BLaER1 treated with 17β-estradiol and CSF1 and Interleukin-3, amounts not matched to agents 10 nM and 100 nM (cell line): Measurements from ENCODE around the gene DUS2.

Source experiments
- H3K27ac ChIP-seq, 11 experiments: shearing (Covaris generic); formaldehyde crosslinking; 2 replicates each; pipeline ENCODE4 v1.8.1; 2022
- H3K27me3 ChIP-seq, 11 experiments: shearing (Covaris generic); formaldehyde crosslinking; 2 replicates each; pipeline ENCODE4 v1.8.1; 2022
- H3K36me3 ChIP-seq, 11 experiments: shearing (Covaris generic); formaldehyde crosslinking; 2 replicates each; pipeline ENCODE4 v1.8.1; 2022
- H3K4me1 ChIP-seq, 10 experiments: shearing (Covaris generic); formaldehyde crosslinking; 2 replicates each; pipeline ENCODE4 v1.8.1; 2022
- H3K4me2 ChIP-seq, 11 experiments: shearing (Covaris generic); formaldehyde crosslinking; 2 replicates each; pipeline ENCODE4 v1.8.1; 2022
- H3K4me3 ChIP-seq, 10 experiments: shearing (Covaris generic); formaldehyde crosslinking; 2 replicates each; pipeline ENCODE4 v1.8.1; 2022
- H3K9ac ChIP-seq, 11 experiments: shearing (Covaris generic); formaldehyde crosslinking; 2 replicates each; pipeline ENCODE4 v1.8.1; 2022
- H3K9me3 ChIP-seq, 11 experiments: shearing (Covaris generic); formaldehyde crosslinking; replicated peaks in 1 of 11; 2 replicates each; pipeline ENCODE4 v1.8.1; 2022
- H4K20me1 ChIP-seq, 11 experiments: shearing (Covaris generic); formaldehyde crosslinking; 2 replicates each; pipeline ENCODE4 v1.8.1; 2022
- Cebpa-rat ChIP-seq, 11 experiments: shearing (Covaris generic); IDR thresholded peaks; 2 replicates each; pipeline ENCODE4 v1.8.1; 2022

Gene DUS2

GRCh38 chr16:68074850-68075555 is 51.9 kb downstream of the DUS2 start:
- H3K9ac ChIP-seq: peak overlapping the region in 9 of 11 experiments; percentile 24 to 72 (median 60); a peak in 15 of 22 replicates
- peaks cover 0 to 74% (median 13%) of the 10 kb centered on the region in 11 experiments; a peak in 11 of 22 replicates for H4K20me1 ChIP-seq
- peaks cover 25 to 67% (median 39%) of the 10 kb centered on the region in 11 experiments; a peak in 18 of 22 replicates for H3K36me3 ChIP-seq
- peaks cover 99 to 100% (median 100%) of the 10 kb centered on the region in 10 experiments for H3K4me1 ChIP-seq
- peak overlapping the region in 6 of 10 experiments; percentile 2 to 40 (median 34); a peak in 12 of 20 replicates for H3K4me3 ChIP-seq
- H3K4me2 ChIP-seq: peak overlapping the region; percentile 89 to 98 (median 95)
- peak overlapping the region; percentile 18 to 97 (median 78); a peak in 21 of 22 replicates for H3K27ac ChIP-seq
- no peaks in the 10 kb centered on the region for H3K9me3 ChIP-seq
- peaks cover 0 to 8% (median 0%) of the 10 kb centered on the region in 11 experiments; a peak in 5 of 22 replicates for H3K27me3 ChIP-seq
- peak in 1 of 11 experiments; percentile 30; a peak in 1 of 22 replicates for TF ChIP-seq Cebpa-rat (IDR thresholded peaks at IDR 0.05)

DNA sequence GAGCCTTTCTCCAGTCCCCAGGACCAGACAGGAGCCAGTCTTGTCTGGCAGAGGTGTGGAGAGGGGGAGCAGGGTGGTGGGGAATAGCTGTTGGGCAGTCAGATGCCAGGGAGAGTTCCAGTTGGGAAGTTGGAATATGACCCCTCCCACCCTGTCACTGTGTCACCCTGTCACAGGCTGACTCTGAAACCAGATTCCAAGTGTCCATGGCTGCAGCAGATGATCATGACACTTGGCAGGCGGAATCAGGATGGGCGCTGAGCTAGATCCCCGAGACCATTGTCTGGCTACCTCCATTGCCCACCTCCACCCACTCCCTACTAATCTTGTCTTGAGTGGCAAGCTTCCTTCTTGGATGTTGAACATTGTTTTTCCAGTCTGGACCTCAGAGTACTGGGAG is 52.9 kb downstream of the DUS2 start:
- no peak for TF ChIP-seq Cebpa-rat (IDR thresholded peaks at IDR 0.05)
- Histone ChIP-seq H3K4me1 (peaks cover 99 to 100% (median 100%) of the 10 kb centered on the region in 10 experiments), H3K27me3 (peaks cover 0 to 8% (median 0%) of the 10 kb centered on the region in 11 experiments; a peak in 5 of 22 replicates), H3K36me3 (peaks cover 23 to 63% (median 38%) of the 10 kb centered on the region in 11 experiments; a peak in 18 of 22 replicates), H4K20me1 (peaks cover 0 to 64% (median 7%) of the 10 kb centered on the region in 11 experiments; a peak in 11 of 22 replicates), H3K27ac (peak overlapping the region; percentile 18 to 97 (median 78); a peak in 19 of 22 replicates), H3K9ac (peak overlapping the region in 8 of 11 experiments; percentile 0 to 72 (median 64); a peak in 12 of 22 replicates), H3K4me2 (peak overlapping the region; percentile 89 to 98 (median 95)), H3K9me3 (no peaks in the 10 kb centered on the region), H3K4me3 (peak overlapping the region in 4 of 10 experiments; percentile 15 to 31 (median 23); a peak in 6 of 20 replicates)

- peak overlapping the region; percentile 89 to 98 (median 95) for H3K4me2 ChIP-seq
- H4K20me1 ChIP-seq: peaks cover 0 to 58% (median 7%) of the 10 kb centered on the region in 11 experiments; a peak in 9 of 22 replicates
- TF ChIP-seq Cebpa-rat (IDR thresholded peaks at IDR 0.05): no peak
- peaks cover 0 to 8% (median 0%) of the 10 kb centered on the region in 11 experiments; a peak in 5 of 22 replicates for H3K27me3 ChIP-seq
- H3K36me3 ChIP-seq: peaks cover 17 to 59% (median 37%) of the 10 kb centered on the region in 11 experiments; a peak in 18 of 22 replicates
- H3K27ac ChIP-seq: peak overlapping the region in 9 of 11 experiments; percentile 5 to 97 (median 81); a peak in 15 of 22 replicates
- H3K4me3 ChIP-seq: no peak overlapping the region; a peak in 1 of 20 replicates
- H3K9me3 ChIP-seq: no peaks in the 10 kb centered on the region
- H3K9ac ChIP-seq: peak overlapping the region in 7 of 11 experiments; percentile 0 to 72 (median 67); a peak in 8 of 22 replicates
- H3K4me1 ChIP-seq: peaks cover 99 to 100% (median 100%) of the 10 kb centered on the region in 10 experiments
Measured at GRCh38 chr16:68076560-68076959, 53.5 kb downstream of the DUS2 start.

- H4K20me1 ChIP-seq: peaks cover 0 to 43% (median 0%) of the 10 kb centered on the region in 11 experiments; a peak in 6 of 22 replicates
- H3K9me3 ChIP-seq: no peaks in the 10 kb centered on the region
- H3K27ac ChIP-seq: peak overlapping the region; percentile 75 to 99 (median 97)
- peak overlapping the region in 2 of 10 experiments; percentile 16 to 39; a peak in 2 of 20 replicates for H3K4me3 ChIP-seq
- H3K9ac ChIP-seq: peak overlapping the region in 10 of 11 experiments; percentile 27 to 81 (median 77); a peak in 12 of 22 replicates
- peaks cover 0 to 4% (median 0%) of the 10 kb centered on the region in 11 experiments; a peak in 2 of 22 replicates for H3K27me3 ChIP-seq
- H3K36me3 ChIP-seq: peaks cover 9 to 45% (median 23%) of the 10 kb centered on the region in 11 experiments; a peak in 17 of 22 replicates
- H3K4me1 ChIP-seq: peaks cover 99 to 100% (median 100%) of the 10 kb centered on the region in 10 experiments
- no peak for TF ChIP-seq Cebpa-rat (IDR thresholded peaks at IDR 0.05)
- peak overlapping the region; percentile 89 to 98 (median 95) for H3K4me2 ChIP-seq
Measured at GRCh38 chr16:68077866-68078700, 55.0 kb downstream of the DUS2 start.

GRCh38 chr16:68078701-68079375 is 55.8 kb downstream of the DUS2 start:
- Histone ChIP-seq H3K4me3 (peak overlapping the region in 7 of 10 experiments; percentile 7 to 44 (median 39); a peak in 9 of 20 replicates), H3K9me3 (no peaks in the 10 kb centered on the region), H3K27ac (peak overlapping the region; percentile 75 to 99 (median 97)), H3K27me3 (peaks cover 0 to 2% (median 0%) of the 10 kb centered on the region in 11 experiments; a peak in 1 of 22 replicates), H3K4me1 (peaks cover 99 to 100% (median 100%) of the 10 kb centered on the region in 10 experiments), H4K20me1 (peaks cover 0 to 37% (median 0%) of the 10 kb centered on the region in 11 experiments; a peak in 6 of 22 replicates), H3K4me2 (peak overlapping the region; percentile 89 to 98 (median 95)), H3K36me3 (peaks cover 5 to 38% (median 18%) of the 10 kb centered on the region in 11 experiments; a peak in 17 of 22 replicates), H3K9ac (peak overlapping the region; percentile 27 to 81 (median 77); a peak in 21 of 22 replicates)
- no peak for TF ChIP-seq Cebpa-rat (IDR thresholded peaks at IDR 0.05)

- Histone ChIP-seq H3K27me3 (no peaks in the 10 kb centered on the region), H3K27ac (peak overlapping the region; percentile 75 to 99 (median 97)), H3K9me3 (no peaks in the 10 kb centered on the region), H3K36me3 (peaks cover under 1 to 34% (median 16%) of the 10 kb centered on the region in 11 experiments; a peak in 16 of 22 replicates), H3K9ac (peak overlapping the region; percentile 27 to 81 (median 77); a peak in 21 of 22 replicates), H3K4me2 (peak overlapping the region; percentile 89 to 98 (median 95)), H3K4me3 (peak overlapping the region in 6 of 10 experiments; percentile 13 to 44 (median 40); a peak in 10 of 20 replicates), H3K4me1 (peaks cover 99 to 100% (median 100%) of the 10 kb centered on the region in 10 experiments), H4K20me1 (peaks cover 0 to 32% (median 0%) of the 10 kb centered on the region in 11 experiments; a peak in 6 of 22 replicates)
- TF ChIP-seq Cebpa-rat (IDR thresholded peaks at IDR 0.05): no peak
Measured at GRCh38 chr16:68079376-68079625, 56.2 kb downstream of the DUS2 start.

- peaks cover 0 to 28% (median 0%) of the 10 kb centered on the region in 11 experiments; a peak in 6 of 22 replicates for H4K20me1 ChIP-seq
- H3K4me2 ChIP-seq: peak overlapping the region; percentile 89 to 98 (median 95)
- H3K9me3 ChIP-seq: no peaks in the 10 kb centered on the region
- peak overlapping the region in 9 of 10 experiments; percentile 0 to 55 (median 41); a peak in 14 of 20 replicates for H3K4me3 ChIP-seq
- peak overlapping the region; percentile 75 to 99 (median 97) for H3K27ac ChIP-seq
- no peaks in the 10 kb centered on the region for H3K27me3 ChIP-seq
- no peak for TF ChIP-seq Cebpa-rat (IDR thresholded peaks at IDR 0.05)
- peaks cover 97 to 100% (median 98%) of the 10 kb centered on the region in 10 experiments for H3K4me1 ChIP-seq
- peaks cover 0 to 34% (median 16%) of the 10 kb centered on the region in 11 experiments; a peak in 15 of 22 replicates for H3K36me3 ChIP-seq
- H3K9ac ChIP-seq: peak overlapping the region; percentile 67 to 81 (median 77)
Measured at GRCh38 chr16:68079626-68080344, 56.7 kb downstream of the DUS2 start.
